MM.1S (cell line): ENCODE data around the gene COPG1.

Source experiments
- DNase-seq: peaks from one replicate; pipeline ENCODE4 v3.0.0-alpha.2; 2015
- H2AFZ ChIP-seq: fragments of 300-600 bp; sonication (generic); 2 replicates; pipeline ENCODE4 v1.6.0; 2016; ENCODE audit warnings: antibody characterized with exemption, low read length
- H3F3A ChIP-seq: fragments of 300-600 bp; sonication (generic); 2 replicates; pipeline ENCODE4 v1.6.1; 2016; ENCODE audit warnings: mild to moderate bottlenecking, antibody characterized with exemption, low read length, moderate library complexity, mixed read lengths; ENCODE audit not compliant: insufficient read depth
- H3K27ac ChIP-seq: fragments of 300-600 bp; sonication (generic); 2 replicates; pipeline ENCODE4 v1.5.1; 2016; ENCODE audit warnings: mild to moderate bottlenecking, low read length
- H3K27me3 ChIP-seq: fragments of 300-600 bp; sonication (generic); replicated peaks from 2 replicates; pipeline ENCODE4 v1.6.0; 2016; ENCODE audit warnings: low read length; ENCODE audit not compliant: insufficient read depth
- H3K36me3 ChIP-seq: fragments of 300-600 bp; sonication (generic); replicated peaks from 2 replicates; pipeline ENCODE4 v1.6.1; 2016; ENCODE audit warnings: mild to moderate bottlenecking, low read length, mixed read lengths; ENCODE audit not compliant: insufficient read depth
- H3K4me1 ChIP-seq: fragments of 300-600 bp; sonication (generic); 2 replicates; pipeline ENCODE4 v1.6.1; 2016; ENCODE audit warnings: low read length, mixed read lengths
- H3K4me2 ChIP-seq: fragments of 300-600 bp; sonication (generic); 2 replicates; pipeline ENCODE4 v1.6.0; 2016; ENCODE audit warnings: low read depth, low read length
- H3K4me3 ChIP-seq: fragments of 300-600 bp; sonication (generic); 2 replicates; pipeline ENCODE4 v1.5.1; 2016; ENCODE audit warnings: low read length, mixed read lengths
- H3K79me2 ChIP-seq: fragments of 300-600 bp; sonication (generic); 2 replicates; pipeline ENCODE4 v1.6.1; 2016; ENCODE audit warnings: mixed run types, low read length, mixed read lengths
- H3K9ac ChIP-seq: fragments of 300-600 bp; sonication (generic); 2 replicates; pipeline ENCODE4 v1.6.1; 2016; ENCODE audit warnings: low read length, mixed read lengths
- H3K9me2 ChIP-seq: fragments of 300-600 bp; sonication (generic); replicated peaks from 2 replicates; pipeline ENCODE4 v1.6.1; 2016; ENCODE audit warnings: mild to moderate bottlenecking, low read length, mixed read lengths; ENCODE audit not compliant: insufficient read depth
- H3K9me3 ChIP-seq: fragments of 300-600 bp; sonication (generic); replicated peaks from 2 replicates; pipeline ENCODE4 v1.6.1; 2016; ENCODE audit warnings: mild to moderate bottlenecking, low read length, mixed read lengths; ENCODE audit not compliant: insufficient read depth
- H4K20me1 ChIP-seq: fragments of 300-600 bp; sonication (generic); 2 replicates; pipeline ENCODE4 v1.6.1; 2016; ENCODE audit warnings: mild to moderate bottlenecking, low read length, moderate library complexity, mixed read lengths; ENCODE audit not compliant: insufficient read depth
- CTCF ChIP-seq: fragments of 300-600 bp; sonication (generic); IDR thresholded peaks from 2 replicates; pipeline ENCODE4 v1.5.1; 2016; ENCODE audit warnings: antibody characterized with exemption, low read length, mixed read lengths
- EZH2 ChIP-seq: fragments of 300-600 bp; sonication (generic); optimal IDR thresholded peaks from 2 replicates; pipeline ENCODE3; 2017; ENCODE audit warnings: low read depth, mild to moderate bottlenecking, antibody characterized with exemption, low read length, mixed read lengths
- EZH2phosphoT487 ChIP-seq: fragments of 300-600 bp; sonication (generic); IDR thresholded peaks from 2 replicates; pipeline ENCODE4 v1.6.1; 2018; ENCODE audit warnings: antibody characterized with exemption, low read length

Gene COPG1

GRCh38 chr3:129226374-129226773 is 23.0 kb upstream of the COPG1 start:
- Histone ChIP-seq H2AFZ (no peak overlapping the region), H3K27me3 (no peaks in the 10 kb centered on the region), H3K36me3 (no peaks in the 10 kb centered on the region), H3K9me2 (no peaks in the 10 kb centered on the region), H3K4me1 (peaks cover 5% of the 10 kb centered on the region), H3K4me2 (no peak overlapping the region), H3K79me2 (no peaks in the 10 kb centered on the region), H4K20me1 (no peaks in the 10 kb centered on the region), H3K9me3 (no peaks in the 10 kb centered on the region), H3F3A (no peaks in the 10 kb centered on the region), H3K4me3 (no peak overlapping the region), H3K27ac (no peak overlapping the region), H3K9ac (no peak overlapping the region)
- no peak for TF ChIP-seq EZH2
- no peak for TF ChIP-seq EZH2phosphoT487
- no peak for TF ChIP-seq CTCF
- no peak for DNase-seq

GRCh38 chr3:129228891-129229585 is 20.4 kb upstream of the COPG1 start:
- no peaks in the 10 kb centered on the region for H3K9me2 ChIP-seq
- no peaks in the 10 kb centered on the region for H3K79me2 ChIP-seq
- peaks cover 6% of the 10 kb centered on the region for H3F3A ChIP-seq
- no peaks in the 10 kb centered on the region for H3K27me3 ChIP-seq
- no peak overlapping the region for H2AFZ ChIP-seq
- H3K36me3 ChIP-seq = no peaks in the 10 kb centered on the region
- no peak overlapping the region for H3K4me2 ChIP-seq
- H4K20me1 ChIP-seq = no peaks in the 10 kb centered on the region
- TF ChIP-seq CTCF = no peak
- H3K4me1 ChIP-seq = peaks cover 12% of the 10 kb centered on the region
- H3K27ac ChIP-seq = no peak overlapping the region
- no peaks in the 10 kb centered on the region for H3K9me3 ChIP-seq
- DNase-seq = no peak
- no peak overlapping the region for H3K9ac ChIP-seq
- H3K4me3 ChIP-seq = no peak overlapping the region

GRCh38 chr3:129230311-129231019 is 18.9 kb upstream of the COPG1 start:
- TF ChIP-seq CTCF = no peak
- TF ChIP-seq EZH2phosphoT487 = no peak
- TF ChIP-seq EZH2 = no peak
- H4K20me1 ChIP-seq = no peaks in the 10 kb centered on the region
- H3K4me1 ChIP-seq = peaks cover 14% of the 10 kb centered on the region
- peaks cover 14% of the 10 kb centered on the region for H3F3A ChIP-seq
- DNase-seq = no peak
- no peak overlapping the region for H3K9ac ChIP-seq
- no peaks in the 10 kb centered on the region for H3K36me3 ChIP-seq
- H3K79me2 ChIP-seq = no peaks in the 10 kb centered on the region
- H3K9me3 ChIP-seq = no peaks in the 10 kb centered on the region
- no peaks in the 10 kb centered on the region for H3K27me3 ChIP-seq
- H3K4me3 ChIP-seq = no peak overlapping the region
- H3K27ac ChIP-seq = no peak overlapping the region
- no peak overlapping the region for H3K4me2 ChIP-seq
- no peak overlapping the region for H2AFZ ChIP-seq
- H3K9me2 ChIP-seq = no peaks in the 10 kb centered on the region
